HCT116 (cell line): ENCODE data around the gene TICRR.

ENCODE experiments used
- CBX3 ChIP-seq: IDR thresholded peaks from 2 replicates; pipeline ENCODE4 v1.6.1; 2012; ENCODE audit warnings: low read depth
- CTCF ChIP-seq, 3 experiments: fragments of 200-600 bp in 1 of 3; sonication (generic) in 1 of 3; IDR thresholded peaks in 2 of 3; conservative IDR thresholded peaks in 1 of 3; 2 replicates each; pipeline ENCODE4 v1.5.1; 2012 to 2017; ENCODE audit warnings: low read depth in 2 of 3, low read length in 2 of 3, antibody characterized with exemption in 1 of 3, borderline replicate concordance in 1 of 3, control low read depth in 1 of 3, mild to moderate bottlenecking in 1 of 3, mixed read lengths in 1 of 3, mixed run types in 1 of 3, moderate library complexity in 1 of 3; ENCODE audit not compliant: insufficient read depth in 1 of 3
- EGR1 ChIP-seq: IDR thresholded peaks from 2 replicates; pipeline ENCODE4 v1.6.1; 2012; ENCODE audit warnings: low read depth
- ELF1 ChIP-seq: IDR thresholded peaks from 2 replicates; pipeline ENCODE4 v1.6.1; 2012; ENCODE audit warnings: low read depth, borderline replicate concordance
- EZH2 ChIP-seq: fragments of 200-600 bp; sonication (generic); IDR thresholded peaks from 2 replicates; pipeline ENCODE4 v1.6.1; 2017; ENCODE audit warnings: antibody characterized with exemption, mixed run types
- JUND ChIP-seq: IDR thresholded peaks from 2 replicates; pipeline ENCODE4 v1.6.1; 2012
- POLR2A ChIP-seq: IDR thresholded peaks from 2 replicates; pipeline ENCODE4 v1.7.0; 2011; ENCODE audit warnings: borderline replicate concordance; ENCODE audit not compliant: insufficient read depth, insufficient read length; ENCODE audit errors: extremely low read depth
- POLR2AphosphoS5 ChIP-seq: IDR thresholded peaks from 2 replicates; pipeline ENCODE4 v1.6.1; 2011; ENCODE audit warnings: mild to moderate bottlenecking, low read depth, low read length, moderate library complexity
- REST ChIP-seq: IDR thresholded peaks from 2 replicates; pipeline ENCODE4 v1.6.1; 2012; ENCODE audit warnings: low read depth
- SP1 ChIP-seq: IDR thresholded peaks from 2 replicates; pipeline ENCODE4 v1.6.1; 2012; ENCODE audit warnings: low read depth
- YY1 ChIP-seq: IDR thresholded peaks from 2 replicates; pipeline ENCODE4 v1.6.1; 2011; ENCODE audit warnings: low read length, low read depth, moderate library complexity, mild to moderate bottlenecking; ENCODE audit not compliant: insufficient replicate concordance; ENCODE audit errors: extremely low read depth
- TF ChIP-seq, protein P1 (sequence below): IDR thresholded peaks from 2 replicates; pipeline ENCODE4 v1.6.1; 2012
- TF ChIP-seq, protein P2 (sequence below): IDR thresholded peaks from 2 replicates; pipeline ENCODE4 v1.6.1; 2011; ENCODE audit warnings: mild to moderate bottlenecking, low read length, moderate library complexity; ENCODE audit not compliant: insufficient replicate concordance; ENCODE audit errors: extremely low read depth

- TF ChIP-seq CTCF (IDR thresholded peaks at IDR 0.05 in 2 of 3, conservative IDR thresholded peaks at IDR 0.05 in 1 of 3; ENCODE audit: borderline replicate concordance in 1 of 3, insufficient read depth in 1 of 3, low read depth in 2 of 3, low read length in 2 of 3) = no peak
- no peak for TF ChIP-seq SP1
- TF ChIP-seq, protein P1, sequence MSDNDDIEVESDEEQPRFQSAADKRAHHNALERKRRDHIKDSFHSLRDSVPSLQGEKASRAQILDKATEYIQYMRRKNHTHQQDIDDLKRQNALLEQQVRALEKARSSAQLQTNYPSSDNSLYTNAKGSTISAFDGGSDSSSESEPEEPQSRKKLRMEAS = no peak
- TF ChIP-seq POLR2AphosphoS5 = no peak
- no peak for TF ChIP-seq POLR2A
- no peak for TF ChIP-seq REST
- TF ChIP-seq ELF1 = no peak
- TF ChIP-seq, protein P2, sequence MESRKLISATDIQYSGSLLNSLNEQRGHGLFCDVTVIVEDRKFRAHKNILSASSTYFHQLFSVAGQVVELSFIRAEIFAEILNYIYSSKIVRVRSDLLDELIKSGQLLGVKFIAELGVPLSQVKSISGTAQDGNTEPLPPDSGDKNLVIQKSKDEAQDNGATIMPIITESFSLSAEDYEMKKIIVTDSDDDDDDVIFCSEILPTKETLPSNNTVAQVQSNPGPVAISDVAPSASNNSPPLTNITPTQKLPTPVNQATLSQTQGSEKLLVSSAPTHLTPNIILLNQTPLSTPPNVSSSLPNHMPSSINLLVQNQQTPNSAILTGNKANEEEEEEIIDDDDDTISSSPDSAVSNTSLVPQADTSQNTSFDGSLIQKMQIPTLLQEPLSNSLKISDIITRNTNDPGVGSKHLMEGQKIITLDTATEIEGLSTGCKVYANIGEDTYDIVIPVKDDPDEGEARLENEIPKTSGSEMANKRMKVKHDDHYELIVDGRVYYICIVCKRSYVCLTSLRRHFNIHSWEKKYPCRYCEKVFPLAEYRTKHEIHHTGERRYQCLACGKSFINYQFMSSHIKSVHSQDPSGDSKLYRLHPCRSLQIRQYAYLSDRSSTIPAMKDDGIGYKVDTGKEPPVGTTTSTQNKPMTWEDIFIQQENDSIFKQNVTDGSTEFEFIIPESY = no peak
- no peak for TF ChIP-seq EZH2
- no peak for TF ChIP-seq EGR1
- TF ChIP-seq YY1 = no peak
- TF ChIP-seq JUND = no peak
- TF ChIP-seq CBX3 = no peak
Measured at GRCh38 chr15:89652131-89652530, 76.9 kb downstream of the TICRR start.
